GM19397 (cell line): Measurements from ENCODE around the gene GEMIN5.
"Not testable (repeated sequence)": the region's sequence is repeated elsewhere in the genome, so short reads cannot be mapped to it uniquely, and the experiment has no call there.

ENCODE experiments used
- ATAC-seq: cut with Tn5 transposase; IDR thresholded peaks from one replicate; pipeline ENCODE4 v1.9.1; 2021; ENCODE audit warnings: mild to moderate bottlenecking, moderate library complexity; ENCODE audit not compliant: unreplicated experiment

Gene GEMIN5, protein sequence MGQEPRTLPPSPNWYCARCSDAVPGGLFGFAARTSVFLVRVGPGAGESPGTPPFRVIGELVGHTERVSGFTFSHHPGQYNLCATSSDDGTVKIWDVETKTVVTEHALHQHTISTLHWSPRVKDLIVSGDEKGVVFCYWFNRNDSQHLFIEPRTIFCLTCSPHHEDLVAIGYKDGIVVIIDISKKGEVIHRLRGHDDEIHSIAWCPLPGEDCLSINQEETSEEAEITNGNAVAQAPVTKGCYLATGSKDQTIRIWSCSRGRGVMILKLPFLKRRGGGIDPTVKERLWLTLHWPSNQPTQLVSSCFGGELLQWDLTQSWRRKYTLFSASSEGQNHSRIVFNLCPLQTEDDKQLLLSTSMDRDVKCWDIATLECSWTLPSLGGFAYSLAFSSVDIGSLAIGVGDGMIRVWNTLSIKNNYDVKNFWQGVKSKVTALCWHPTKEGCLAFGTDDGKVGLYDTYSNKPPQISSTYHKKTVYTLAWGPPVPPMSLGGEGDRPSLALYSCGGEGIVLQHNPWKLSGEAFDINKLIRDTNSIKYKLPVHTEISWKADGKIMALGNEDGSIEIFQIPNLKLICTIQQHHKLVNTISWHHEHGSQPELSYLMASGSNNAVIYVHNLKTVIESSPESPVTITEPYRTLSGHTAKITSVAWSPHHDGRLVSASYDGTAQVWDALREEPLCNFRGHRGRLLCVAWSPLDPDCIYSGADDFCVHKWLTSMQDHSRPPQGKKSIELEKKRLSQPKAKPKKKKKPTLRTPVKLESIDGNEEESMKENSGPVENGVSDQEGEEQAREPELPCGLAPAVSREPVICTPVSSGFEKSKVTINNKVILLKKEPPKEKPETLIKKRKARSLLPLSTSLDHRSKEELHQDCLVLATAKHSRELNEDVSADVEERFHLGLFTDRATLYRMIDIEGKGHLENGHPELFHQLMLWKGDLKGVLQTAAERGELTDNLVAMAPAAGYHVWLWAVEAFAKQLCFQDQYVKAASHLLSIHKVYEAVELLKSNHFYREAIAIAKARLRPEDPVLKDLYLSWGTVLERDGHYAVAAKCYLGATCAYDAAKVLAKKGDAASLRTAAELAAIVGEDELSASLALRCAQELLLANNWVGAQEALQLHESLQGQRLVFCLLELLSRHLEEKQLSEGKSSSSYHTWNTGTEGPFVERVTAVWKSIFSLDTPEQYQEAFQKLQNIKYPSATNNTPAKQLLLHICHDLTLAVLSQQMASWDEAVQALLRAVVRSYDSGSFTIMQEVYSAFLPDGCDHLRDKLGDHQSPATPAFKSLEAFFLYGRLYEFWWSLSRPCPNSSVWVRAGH (N-terminal part only)

DNA sequence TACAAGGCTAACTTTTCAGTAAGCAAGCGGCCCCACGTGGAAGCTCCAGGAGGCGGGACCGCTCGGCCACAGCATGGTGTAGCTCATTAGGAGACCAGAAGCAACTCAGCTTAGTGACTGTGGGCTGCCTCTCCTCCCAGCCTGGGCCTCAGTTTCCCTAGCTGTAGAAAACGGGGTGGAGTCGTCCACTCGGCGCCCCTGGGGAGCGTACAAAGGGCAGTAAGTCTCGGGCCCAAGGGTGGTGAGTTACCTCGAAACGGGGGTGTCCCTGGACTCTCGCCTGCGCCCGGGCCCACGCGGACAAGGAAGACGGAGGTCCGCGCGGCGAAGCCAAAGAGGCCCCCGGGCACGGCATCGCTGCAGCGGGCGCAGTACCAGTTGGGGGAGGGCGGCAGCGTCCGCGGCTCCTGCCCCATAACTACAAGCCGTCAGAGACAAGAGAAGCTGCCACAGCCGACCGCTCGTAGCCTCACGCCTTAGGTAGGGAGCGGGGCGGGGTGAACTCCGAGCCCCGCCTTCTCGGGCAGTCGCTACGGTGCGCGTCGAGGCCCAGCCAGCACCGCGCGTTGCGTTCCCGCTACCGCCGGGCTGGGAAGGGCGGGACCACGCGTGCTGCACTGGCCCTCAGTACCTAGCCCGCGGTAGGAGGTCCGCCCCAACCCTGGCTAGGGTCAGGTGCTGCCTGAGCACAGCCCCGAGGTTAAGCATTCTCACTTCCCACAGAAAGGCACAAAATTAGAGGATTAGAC is at the start of gene GEMIN5:
GEMIN5 (minus strand) TSS at position 494 of the 749 bp plus-strand sequence; CDS start at position 416, 78 bp downstream.
- ATAC-seq = peak; percentile 90

DNA sequence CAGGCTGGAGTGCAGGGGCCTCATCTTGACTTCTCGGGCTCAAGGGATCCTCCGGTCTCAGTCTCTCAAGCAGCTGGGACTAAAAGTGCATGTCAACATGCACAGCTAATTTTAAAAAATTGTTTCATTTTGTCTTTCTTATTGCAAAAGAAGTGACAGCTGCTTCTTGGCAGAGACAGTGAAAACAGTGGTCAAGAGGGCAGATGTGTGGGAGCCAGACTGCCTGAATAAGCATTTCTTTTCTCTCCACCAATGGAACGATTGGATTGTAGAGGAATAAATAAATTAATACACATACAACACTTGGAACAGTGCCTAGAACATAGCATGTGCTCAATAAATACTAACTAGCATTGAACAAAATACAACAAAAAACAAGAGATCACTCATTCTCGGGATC is 48.1 kb upstream of the GEMIN5 start:
- ATAC-seq = no peak

DNA sequence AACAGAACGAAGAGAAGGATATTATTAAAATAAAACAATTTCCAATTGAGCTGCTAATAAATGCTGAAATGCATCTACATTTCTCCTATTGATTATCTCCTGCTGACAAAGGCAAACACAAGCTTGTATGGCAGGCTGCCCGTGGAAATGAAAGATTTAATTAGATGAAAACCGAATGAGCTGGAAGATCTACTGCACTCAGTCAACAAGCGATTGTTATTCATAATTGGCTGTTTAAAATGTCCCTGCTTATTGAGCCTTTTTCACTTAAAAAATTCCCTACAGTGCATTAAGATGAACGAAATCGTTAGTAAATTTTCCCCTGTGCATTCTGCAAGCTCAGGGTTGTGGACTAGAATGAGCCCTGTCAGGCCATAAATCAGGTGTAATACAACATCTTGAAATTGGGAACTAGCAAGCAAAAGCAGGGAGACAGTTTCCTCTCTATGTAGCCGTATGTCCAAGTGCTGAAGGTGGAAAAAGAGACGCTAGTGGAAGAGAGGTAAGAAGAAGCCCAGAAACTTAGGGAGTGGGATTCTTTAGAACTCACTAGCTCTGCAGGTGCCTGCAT is 47.0 kb upstream of the GEMIN5 start:
- ATAC-seq = no peak

DNA sequence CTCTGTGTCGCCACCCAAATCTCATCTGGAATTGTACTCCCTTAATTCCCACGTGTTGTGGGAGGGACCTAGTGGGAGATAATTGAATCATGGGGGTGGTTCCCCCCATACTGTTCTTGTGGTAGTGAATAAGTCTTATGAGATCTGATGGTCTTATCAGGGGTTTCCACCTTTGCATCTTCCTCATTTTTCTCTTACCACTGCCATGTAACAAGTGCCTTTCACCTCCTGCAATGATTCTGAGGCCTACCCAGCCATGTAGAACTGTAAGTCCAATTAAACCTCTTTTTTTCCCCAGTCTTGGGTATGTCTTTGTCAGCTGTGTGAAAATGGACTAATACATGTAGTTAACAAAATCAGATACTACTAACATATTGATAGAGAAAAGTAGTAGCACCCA is 40.3 kb upstream of the GEMIN5 start:
- not testable (repeated sequence) for ATAC-seq

DNA sequence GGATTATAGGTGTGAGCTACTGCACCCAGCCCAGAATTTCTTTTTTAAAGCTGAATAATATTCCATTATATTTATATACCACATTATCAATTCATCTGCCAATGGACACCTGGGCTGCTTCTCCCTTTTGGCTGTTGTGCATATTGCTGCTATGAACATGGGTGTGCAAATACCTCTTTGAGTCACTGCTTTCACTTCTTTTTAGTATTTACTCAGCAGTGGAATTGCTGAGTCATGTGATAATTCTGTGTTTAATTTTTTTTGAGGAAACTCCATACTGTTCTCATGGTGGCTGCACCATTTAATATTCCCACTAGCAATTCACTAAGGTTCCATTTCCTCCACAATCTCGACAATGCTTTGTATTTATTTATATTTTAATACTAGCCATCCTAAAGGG is 39.4 kb upstream of the GEMIN5 start:
- ATAC-seq = no peak

DNA sequence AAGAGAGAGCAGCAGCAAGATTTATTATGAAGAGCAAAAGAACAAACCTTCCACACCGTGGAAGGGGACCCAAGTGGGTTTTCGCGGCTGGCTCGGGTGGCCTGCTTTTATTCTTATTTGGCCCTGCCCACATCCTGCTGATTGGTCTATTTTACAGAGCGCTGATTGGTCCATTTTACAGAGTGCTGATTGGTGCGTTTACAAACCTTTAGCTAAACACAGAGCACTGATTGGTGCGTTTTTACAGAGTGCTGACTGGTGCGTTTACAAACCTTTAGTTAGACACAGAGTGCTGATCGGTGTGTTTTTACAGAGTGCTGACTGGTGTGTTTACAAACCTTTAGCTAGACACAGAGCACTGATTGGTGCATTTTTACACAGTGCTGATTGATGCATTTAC is 38.1 kb upstream of the GEMIN5 start:
- not testable (repeated sequence) for ATAC-seq

DNA sequence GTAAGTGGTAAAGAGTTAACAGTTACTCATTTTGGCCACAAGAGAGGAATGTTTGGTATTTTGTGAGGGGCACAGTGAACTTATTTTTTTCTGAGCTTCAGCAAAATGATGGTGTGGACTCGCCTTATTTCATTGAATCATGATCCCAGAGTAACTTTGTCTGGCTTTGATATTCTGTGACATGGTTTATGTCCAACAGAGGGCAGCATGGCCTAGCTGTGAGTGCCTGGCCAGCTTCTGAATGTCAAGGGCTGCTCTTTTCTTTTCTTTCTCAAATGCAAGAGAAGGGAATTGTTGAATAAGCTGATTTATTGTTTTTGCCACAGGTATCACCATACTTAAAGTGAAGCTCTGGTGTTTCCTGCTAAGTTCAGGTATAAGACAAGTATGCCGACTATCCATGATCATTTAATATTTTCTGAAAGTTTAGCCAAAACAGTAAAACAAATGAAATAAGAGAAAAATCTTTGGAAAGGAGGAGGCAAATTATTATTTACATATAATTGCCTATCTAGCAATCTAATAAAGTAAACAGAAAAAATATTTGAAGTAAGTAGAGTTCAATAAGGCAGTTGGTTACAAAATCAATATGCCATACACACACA is 34.6 kb upstream of the GEMIN5 start:
- ATAC-seq = no peak

DNA sequence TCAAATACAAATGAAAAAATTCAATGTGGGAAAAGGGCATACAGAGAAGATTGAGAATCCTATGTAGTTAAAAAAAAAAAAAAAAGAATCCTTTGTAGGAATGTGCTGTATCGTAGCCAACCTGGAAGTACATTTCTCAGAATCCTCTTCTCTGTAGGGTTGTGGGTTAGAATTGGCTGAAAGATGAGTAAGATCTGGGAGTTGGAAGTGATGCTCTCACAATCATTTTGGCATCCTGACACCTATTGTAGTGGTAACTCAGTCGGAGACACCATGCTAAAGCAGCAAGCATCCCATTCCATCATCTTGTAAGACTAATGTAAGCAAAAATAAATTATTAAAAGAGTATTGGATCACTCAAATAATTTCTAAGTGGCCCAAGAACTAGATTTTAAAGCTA is 33.5 kb upstream of the GEMIN5 start:
- ATAC-seq = no peak

DNA sequence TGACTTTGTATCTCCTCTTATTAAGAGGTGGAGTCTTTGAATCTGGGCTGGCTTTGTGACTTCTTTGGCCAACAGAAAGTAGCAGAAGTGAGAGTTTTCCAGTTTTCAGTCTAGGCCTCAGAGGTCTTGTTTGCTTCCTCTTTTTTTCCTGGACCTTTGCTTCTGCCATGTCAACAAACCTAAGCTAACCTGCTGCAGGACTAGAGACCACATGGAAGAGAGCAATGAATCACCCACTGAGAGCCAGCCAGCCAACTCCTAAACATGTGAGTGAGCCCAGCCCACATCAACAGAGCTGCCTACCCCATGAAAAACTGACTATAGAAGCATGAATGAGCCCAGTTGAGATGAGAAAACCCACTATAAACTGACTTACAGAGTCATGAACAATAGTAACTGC is 32.7 kb upstream of the GEMIN5 start:
- no peak for ATAC-seq

DNA sequence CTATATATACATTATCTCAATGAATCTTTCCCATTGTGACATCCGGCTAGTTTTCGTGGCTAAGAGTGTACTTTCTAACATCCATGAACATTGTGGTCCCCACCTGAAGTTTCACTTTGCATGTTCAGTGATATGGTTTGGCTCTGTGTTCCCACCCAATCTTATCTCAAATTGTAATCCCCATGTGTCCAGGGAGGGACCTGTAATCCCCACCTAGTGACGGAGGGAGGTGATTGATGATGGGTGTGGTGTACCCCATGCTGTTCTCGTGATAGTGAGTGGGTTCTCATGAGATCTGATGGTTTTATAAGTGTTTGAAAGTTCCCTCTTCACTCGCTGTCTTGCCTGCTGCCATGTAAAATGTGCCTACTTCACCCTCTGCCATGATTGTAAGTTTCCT is 30.9 kb upstream of the GEMIN5 start:
- ATAC-seq = no peak

DNA sequence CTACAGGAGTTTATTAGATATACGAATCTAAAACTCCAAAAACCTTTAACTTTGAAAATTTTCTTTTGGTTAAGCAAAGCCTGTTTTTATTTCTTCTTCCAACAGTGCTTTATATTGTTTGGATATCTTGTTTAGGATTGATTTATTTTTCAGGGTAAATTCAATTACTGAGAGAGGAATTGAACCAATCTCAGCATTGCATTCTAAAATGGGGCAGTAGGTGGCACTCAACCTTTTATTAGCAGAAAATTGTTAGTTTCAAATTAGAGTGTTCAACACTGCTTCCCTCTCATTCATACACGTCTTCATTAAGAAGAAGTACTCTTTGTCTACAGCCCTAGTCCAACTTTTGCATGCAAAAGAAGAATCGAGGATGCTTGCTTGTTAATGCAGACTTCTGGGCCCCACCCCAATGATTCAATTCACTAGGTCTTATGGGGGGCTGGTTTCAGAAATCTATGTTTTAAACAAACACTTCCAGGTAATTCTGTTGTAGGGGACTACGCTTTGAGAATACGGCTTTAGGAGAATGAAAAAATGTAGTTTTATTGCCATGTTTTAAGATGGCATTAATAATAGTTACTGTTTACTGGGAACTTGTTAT is 29.5 kb upstream of the GEMIN5 start:
- ATAC-seq = no peak

DNA sequence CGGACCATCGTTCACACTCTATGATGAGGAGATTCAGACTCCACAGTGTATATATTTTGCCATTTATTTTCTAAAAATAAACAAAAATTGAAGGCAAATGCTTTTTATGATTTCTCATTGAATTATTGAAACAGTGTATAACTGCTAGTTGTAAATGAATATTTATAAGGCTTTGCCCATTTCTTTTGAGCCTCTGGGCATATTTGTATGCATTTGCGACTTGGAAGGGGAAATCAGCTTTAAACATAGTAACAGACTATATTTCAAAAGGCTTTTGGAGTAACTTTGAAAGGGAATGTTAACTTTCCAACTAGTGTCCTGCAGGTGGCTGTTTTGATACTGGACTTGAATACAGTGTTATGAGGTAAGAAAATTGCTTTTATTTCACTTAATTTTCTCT is 28.9 kb upstream of the GEMIN5 start:
- ATAC-seq = no peak

DNA sequence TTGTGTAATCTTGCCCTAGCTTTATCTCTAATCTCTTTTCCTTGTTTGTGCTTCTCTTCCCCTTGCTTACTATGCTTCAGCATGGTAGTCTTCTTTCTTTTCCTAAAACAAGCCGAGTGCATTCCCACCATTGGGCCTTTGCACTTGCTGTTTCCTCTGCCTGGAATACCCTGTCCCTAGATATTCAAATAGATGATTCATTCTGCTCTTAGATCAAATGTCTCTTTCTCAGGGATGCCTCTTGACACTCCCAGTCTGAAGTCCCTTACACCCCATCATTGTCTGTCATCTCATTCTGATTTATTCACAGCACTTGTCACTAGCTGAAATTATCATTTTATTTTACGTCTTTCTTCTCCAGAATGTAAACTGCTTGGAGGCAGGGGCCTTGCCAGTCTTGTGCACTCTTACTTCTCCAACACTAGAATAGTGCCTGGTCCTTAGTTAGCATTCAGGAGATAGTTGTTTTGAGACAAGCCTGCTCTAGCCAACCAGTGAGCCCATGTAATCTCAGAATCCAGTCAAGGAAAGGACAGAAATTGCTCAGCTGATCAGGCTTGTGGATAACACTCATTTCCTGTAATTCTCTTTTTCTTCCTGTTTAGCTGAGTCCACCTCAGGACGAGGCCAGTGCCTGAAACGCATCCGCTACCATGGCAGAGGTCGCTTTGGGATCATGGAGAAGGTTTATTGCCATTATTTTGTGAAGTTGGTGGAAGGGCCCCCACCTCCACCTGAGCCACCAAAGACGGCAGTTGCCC is 28.2 kb upstream of the GEMIN5 start:
- no peak for ATAC-seq

DNA sequence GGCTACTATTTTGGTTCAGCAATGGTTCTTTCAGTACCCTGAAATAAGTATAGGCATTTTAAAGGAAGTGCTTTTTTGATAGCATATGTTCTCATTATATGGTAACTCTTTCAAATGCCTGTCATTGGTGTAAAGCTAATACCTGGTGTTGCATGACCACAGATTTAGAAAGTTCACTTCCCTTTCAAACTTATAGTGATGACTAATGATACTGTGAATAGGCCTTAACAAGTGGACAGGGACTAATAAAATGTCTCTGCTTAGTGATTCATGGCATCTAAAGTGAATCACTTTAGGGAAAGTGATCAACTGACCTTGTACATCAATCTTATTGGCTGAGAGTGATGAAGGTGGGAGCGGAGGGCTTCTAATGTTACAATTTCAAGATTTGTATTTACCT is 24.5 kb upstream of the GEMIN5 start:
- peak; percentile 94 for ATAC-seq

DNA sequence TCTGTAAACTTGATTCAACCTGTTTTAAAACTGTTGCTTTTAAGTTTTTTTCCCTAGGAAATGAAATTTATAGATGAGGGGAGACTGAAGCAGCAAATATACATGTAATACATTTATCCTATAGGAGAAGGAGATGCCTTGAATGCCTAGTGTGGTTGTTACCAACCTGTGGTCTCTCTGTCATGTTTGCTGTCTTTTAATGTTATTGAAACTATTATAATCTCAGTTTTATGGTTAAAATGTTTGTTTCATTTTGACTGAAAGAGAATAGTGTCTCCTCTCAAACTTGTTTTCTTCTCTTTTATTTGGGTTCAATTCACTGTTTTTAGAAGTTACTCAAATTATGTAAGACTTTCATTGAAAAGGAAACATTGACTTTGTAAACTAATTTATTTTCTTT is 18.7 kb upstream of the GEMIN5 start:
- ATAC-seq = no peak

DNA sequence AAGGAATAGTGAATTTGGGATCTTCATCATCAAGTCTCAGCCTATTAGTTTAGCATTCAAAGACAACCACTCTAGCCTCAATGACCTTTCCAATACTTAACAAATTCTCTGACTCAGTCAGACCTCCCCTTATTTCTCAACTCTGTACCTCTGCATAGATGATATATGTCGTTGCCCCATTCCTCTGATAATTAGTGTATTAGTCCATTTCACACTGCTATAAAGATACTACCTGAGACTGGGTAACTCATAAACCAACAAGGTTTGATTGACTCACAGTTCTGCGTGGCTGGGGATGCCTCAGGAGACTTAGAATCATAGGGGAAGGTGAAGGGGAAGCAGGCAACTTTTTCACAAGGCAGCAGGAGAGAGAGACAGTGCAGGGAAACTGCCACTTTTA is 11.8 kb upstream of the GEMIN5 start:
- ATAC-seq = no peak

DNA sequence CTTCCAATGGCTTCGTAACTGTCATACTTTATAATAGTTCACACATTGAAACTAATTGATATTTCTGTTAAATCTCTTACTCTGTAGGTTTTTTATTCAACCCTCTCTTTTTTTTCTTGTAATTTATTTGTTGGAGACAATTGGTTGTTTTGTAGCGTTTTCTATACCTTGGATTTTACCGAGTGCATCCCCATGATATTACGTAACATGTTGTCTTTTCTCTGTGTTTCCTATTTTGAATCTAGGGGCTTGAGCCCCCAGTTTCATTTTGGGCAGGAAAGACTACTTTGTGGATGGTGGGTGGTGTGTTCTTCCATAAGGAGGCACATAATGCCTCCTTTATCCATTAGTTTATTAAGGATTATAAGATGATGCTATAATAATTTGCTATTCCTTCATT is 10.3 kb upstream of the GEMIN5 start:
- no peak for ATAC-seq

DNA sequence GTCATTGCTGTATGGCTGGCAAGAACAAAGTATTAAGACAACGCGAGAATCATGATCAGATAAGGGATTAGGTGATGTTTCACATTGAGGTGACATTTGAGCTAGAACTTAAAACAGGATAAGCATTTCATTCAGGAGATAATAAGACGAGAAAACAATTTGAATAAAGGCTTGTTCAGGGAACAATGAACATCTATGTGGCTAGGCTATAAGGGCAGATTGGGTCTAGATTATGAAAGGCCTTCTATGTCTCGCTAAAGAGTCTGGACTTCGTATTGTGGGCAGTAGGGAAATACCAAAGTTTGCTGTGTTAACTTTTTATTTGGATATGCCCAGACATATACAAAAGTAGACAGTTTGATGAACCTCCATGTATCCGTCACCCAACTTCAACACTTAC is 9.8 kb upstream of the GEMIN5 start:
- ATAC-seq = no peak
